H1 (cell line): ENCODE data around the gene KCNQ1. TPM values are rescaled to one million over a fixed set of nuclear protein-coding genes. Genes with fewer than 3 reads are reported as not detected.

Experiments
- CTCF ChIA-PET: fragments of 300-600 bp; sonication (Branson Sonifier 250); formaldehyde crosslinking; loops from one replicate; lab custom pipeline; 2021; ENCODE audit not compliant: partially characterized antibody; lab: Charles Lee
- POLR2A ChIA-PET: fragments of 300-600 bp; sonication (Branson Sonifier 250); formaldehyde crosslinking; loops from one replicate; lab custom pipeline; 2021; ENCODE audit warnings: inconsistent platforms; ENCODE audit not compliant: partially characterized antibody; lab: Charles Lee
- DNase-seq, 2 experiments: peaks; one replicate each; pipeline versions ENCODE4 v3.0.0 to v3.0.0-alpha.2; 2010 to 2022; ENCODE audit warnings: low spot score in 2 of 2, low read depth in 1 of 2, mixed read lengths in 1 of 2
- FAIRE-seq: peaks from 2 replicates; lab custom pipeline; 2011; peaks lifted over from hg19 to GRCh38; lab: Jason Lieb, UNC
- H2AFZ ChIP-seq: 2 replicates; pipeline ENCODE4 v1.8.1; 2012; ENCODE audit warnings: low read length, inconsistent platforms
- H2AK5ac ChIP-seq: 2 replicates; pipeline ENCODE4 v1.6.1; 2013; ENCODE audit warnings: low read depth, low read length
- H2BK120ac ChIP-seq: replicated peaks from 2 replicates; pipeline ENCODE3; 2013; ENCODE audit warnings: low read depth, low read length, inconsistent platforms
- H2BK12ac ChIP-seq: 2 replicates; pipeline ENCODE4 v1.6.1; 2013; ENCODE audit warnings: low read depth, low read length
- H2BK15ac ChIP-seq: 2 replicates; pipeline ENCODE4 v1.6.1; 2013; ENCODE audit warnings: low read length
- H2BK20ac ChIP-seq: 2 replicates; pipeline ENCODE4 v1.6.1; 2013; ENCODE audit warnings: low read length
- H2BK5ac ChIP-seq: 2 replicates; pipeline ENCODE4 v1.6.1; 2013; ENCODE audit warnings: low read depth, low read length
- H3K14ac ChIP-seq: 2 replicates; pipeline ENCODE4 v1.6.1; 2013; ENCODE audit warnings: inconsistent platforms; ENCODE audit not compliant: insufficient read length
- H3K18ac ChIP-seq: 2 replicates; pipeline ENCODE4 v1.6.1; 2013; ENCODE audit warnings: low read length; ENCODE audit errors: extremely low read depth
- H3K23ac ChIP-seq: 2 replicates; pipeline ENCODE4 v1.6.1; 2013; ENCODE audit warnings: inconsistent platforms; ENCODE audit not compliant: insufficient read length
- H3K23me2 ChIP-seq: 2 replicates; pipeline ENCODE4 v1.6.1; 2013; ENCODE audit warnings: low read depth, low read length
- H3K27ac ChIP-seq: 2 replicates; pipeline ENCODE4 v1.6.1; 2011; ENCODE audit warnings: low read depth, low read length, inconsistent platforms
- H3K27me3 ChIP-seq, 4 experiments: replicated peaks in 1 of 4; 1 replicate in 1 of 4; 2 replicates in 3 of 4; pipeline versions ENCODE4 v1.6.1 to v1.8.1; 2011 to 2013; ENCODE audit warnings: low read length in 3 of 4, mild to moderate bottlenecking in 3 of 4, inconsistent platforms in 2 of 4, mixed read lengths in 2 of 4, moderate library complexity in 1 of 4; ENCODE audit not compliant: control insufficient read depth in 3 of 4, insufficient read depth in 3 of 4; ENCODE audit errors: extremely low read depth in 1 of 4
- H3K36me3 ChIP-seq, 4 experiments: 2 replicates each; pipeline versions ENCODE4 v1.6.1 to v1.8.1; 2011 to 2013; ENCODE audit warnings: mild to moderate bottlenecking in 4 of 4, low read length in 3 of 4, moderate library complexity in 2 of 4, control low read depth in 1 of 4, inconsistent platforms in 1 of 4; ENCODE audit not compliant: insufficient read depth in 4 of 4, control insufficient read depth in 2 of 4
- H3K4ac ChIP-seq: replicated peaks from 2 replicates; pipeline ENCODE3; 2013; ENCODE audit warnings: low read length, low read depth, mixed read lengths, inconsistent platforms; ENCODE audit not compliant: insufficient read length
- H3K4me1 ChIP-seq, 4 experiments: replicated peaks in 1 of 4; 1 replicate in 1 of 4; 2 replicates in 3 of 4; pipeline versions ENCODE4 v1.6.1 to v1.8.1; 2011 to 2013; ENCODE audit warnings: low read length in 3 of 4, inconsistent platforms in 2 of 4, mixed read lengths in 1 of 4; ENCODE audit not compliant: insufficient read depth in 4 of 4, control insufficient read depth in 3 of 4
- H3K4me2 ChIP-seq, 2 experiments: 2 replicates each; pipeline versions ENCODE4 v1.6.1 to v1.8.1; 2011 to 2013; ENCODE audit warnings: low read depth in 2 of 2, low read length in 2 of 2, control low read depth in 1 of 2, inconsistent platforms in 1 of 2, mild to moderate bottlenecking in 1 of 2; ENCODE audit not compliant: insufficient read depth in 1 of 2
- H3K4me3 ChIP-seq, 4 experiments: fragments of 200-600, 300-600 bp in 1 of 4; sonication (generic), shearing (Covaris generic), sonication (Bioruptor Twin) in 1 of 4; 2 replicates each; pipeline versions ENCODE4 v1.5.1 to v1.8.1; 2011 to 2016; ENCODE audit warnings: low read length in 4 of 4, low read depth in 3 of 4, control low read depth in 2 of 4, inconsistent platforms in 2 of 4, mild to moderate bottlenecking in 2 of 4, mixed read lengths in 1 of 4, moderate library complexity in 1 of 4; ENCODE audit not compliant: insufficient read depth in 2 of 4; ENCODE audit errors: extremely low read depth in 1 of 4
- H3K56ac ChIP-seq: replicated peaks from 2 replicates; pipeline ENCODE3; 2013; ENCODE audit warnings: low read depth, mild to moderate bottlenecking, mixed read lengths, low read length, inconsistent platforms; ENCODE audit not compliant: insufficient read length
- H3K79me1 ChIP-seq: 2 replicates; pipeline ENCODE4 v1.6.1; 2013; ENCODE audit warnings: low read depth, low read length, control low read depth
- H3K79me2 ChIP-seq, 2 experiments: 2 replicates each; pipeline versions ENCODE4 v1.6.1 to v1.8.1; 2012 to 2013; ENCODE audit warnings: low read length in 2 of 2, mild to moderate bottlenecking in 2 of 2, inconsistent platforms in 1 of 2; ENCODE audit not compliant: insufficient read depth in 2 of 2, control insufficient read depth in 1 of 2
- H3K9ac ChIP-seq, 4 experiments: replicated peaks in 1 of 4; 1 replicate in 1 of 4; 2 replicates in 3 of 4; pipeline versions ENCODE4 v1.6.1 to v1.8.1; 2011 to 2013; ENCODE audit warnings: low read depth in 3 of 4, low read length in 3 of 4, control low read depth in 2 of 4, mild to moderate bottlenecking in 2 of 4, moderate library complexity in 2 of 4, inconsistent platforms in 1 of 4; ENCODE audit errors: extremely low read depth in 1 of 4
- H3K9me3 ChIP-seq, 2 experiments: 2 replicates each; pipeline versions ENCODE4 v1.6.1 to v1.8.1; 2012 to 2013; ENCODE audit warnings: mild to moderate bottlenecking in 2 of 2, moderate library complexity in 2 of 2, control low read depth in 1 of 2, inconsistent platforms in 1 of 2, low read depth in 1 of 2, low read length in 1 of 2, mixed read lengths in 1 of 2; ENCODE audit not compliant: insufficient read depth in 2 of 2
- H4K20me1 ChIP-seq, 2 experiments: replicated peaks in 1 of 2; 2 replicates each; pipeline versions ENCODE3 to v1.8.1; 2011 to 2013; ENCODE audit warnings: inconsistent platforms in 2 of 2, low read length in 2 of 2, mild to moderate bottlenecking in 1 of 2; ENCODE audit not compliant: insufficient read depth in 2 of 2, control insufficient read depth in 1 of 2
- H4K5ac ChIP-seq: 2 replicates; pipeline ENCODE4 v1.6.1; 2013; ENCODE audit warnings: low read length, low read depth, mixed read lengths, inconsistent platforms; ENCODE audit not compliant: insufficient read length
- H4K8ac ChIP-seq: 2 replicates; pipeline ENCODE4 v1.8.0; 2013; ENCODE audit warnings: mild to moderate bottlenecking, moderate library complexity, low read length, inconsistent platforms; ENCODE audit not compliant: insufficient read depth; ENCODE audit errors: extremely low read depth
- H4K91ac ChIP-seq: replicated peaks from 2 replicates; pipeline ENCODE3; 2013; ENCODE audit warnings: low read length, mixed read lengths, inconsistent platforms; ENCODE audit not compliant: insufficient read length
- BRCA1 ChIP-seq: IDR thresholded peaks from 2 replicates; pipeline ENCODE4 v1.6.1; 2012; ENCODE audit warnings: low read depth, low read length, improper control_type of control experiment
- EZH2 ChIP-seq: fragments of 200-600 bp; sonication (generic); IDR thresholded peaks from 2 replicates; pipeline ENCODE4 v1.7.1; 2012; ENCODE audit warnings: low read depth, mild to moderate bottlenecking, moderate library complexity, low read length, inconsistent platforms; ENCODE audit not compliant: severe bottlenecking
- FOSL1 ChIP-seq: IDR thresholded peaks from 2 replicates; pipeline ENCODE4 v1.6.1; 2011; ENCODE audit warnings: mild to moderate bottlenecking, low read depth, low read length, moderate library complexity; ENCODE audit not compliant: insufficient read depth
- KDM1A ChIP-seq: fragments of 200-600, 300-600 bp; sonication (generic); IDR thresholded peaks from 2 replicates; pipeline ENCODE4 v1.7.1; 2016; ENCODE audit warnings: mild to moderate bottlenecking, low read length, borderline replicate concordance
- POU5F1 ChIP-seq: IDR thresholded peaks from 2 replicates; pipeline ENCODE4 v1.6.1; 2011; ENCODE audit warnings: low read depth, mild to moderate bottlenecking, low read length, moderate library complexity
- YY1 ChIP-seq: IDR thresholded peaks from 2 replicates; pipeline ENCODE4 v1.6.1; 2011; ENCODE audit warnings: low read depth, mild to moderate bottlenecking, low read length
- WGBS, 2 experiments: shearing (Covaris generic) in 1 of 2; methylation state at CpG; one replicate each; pipeline versions ENCODE4 v1.1.6 to v1.1.7; 2013 to 2015; ENCODE audit warnings: low lambda C conversion rate in 2 of 2, mixed read lengths in 2 of 2, inconsistent platforms in 1 of 2, low coverage in 1 of 2, missing lambda C conversion rate in 1 of 2; ENCODE audit not compliant: insufficient replicate concordance in 2 of 2, insufficient coverage in 1 of 2, insufficient read length in 1 of 2; ENCODE audit errors: extremely low coverage in 1 of 2, missing lambda C conversion rate in 1 of 2; 5-methylcytosine and 5-hydroxymethylcytosine counted together
- polyA plus RNA-seq, 7 experiments: library from polyadenylated mRNA; depleted of rRNA in 3 of 7; stranded (reverse) in 5 of 7; unstranded in 2 of 7; fragments of >200 nt in 5 of 7; fragments of 200-250 nt in 2 of 7; gene quantifications; 1 replicate in 5 of 7; 2 replicates in 1 of 7; 4 replicates in 1 of 7; pipeline versions ENCODE4 v1.2.1 to v1.2.3, GENCODE V29; 2011 to 2013; ENCODE audit warnings: missing spikeins in 2 of 7, mixed read lengths in 2 of 7
- total RNA-seq: library from RNA; stranded (reverse); fragmentation: NEBNext Ultra II Directional; extraction: Animal tissue kit (Norgen Biotek cat#: 25700); gene quantifications from 2 replicates; pipeline ENCODE4 v1.2.1, GENCODE V29; 2021

Gene KCNQ1
- total and polyA plus RNA-seq, 2 of the 8 experiments (the other 6 are each of a cell fraction or from before 2014, with no cell fraction given) = 1.9 to 2.0 TPM

DNA sequence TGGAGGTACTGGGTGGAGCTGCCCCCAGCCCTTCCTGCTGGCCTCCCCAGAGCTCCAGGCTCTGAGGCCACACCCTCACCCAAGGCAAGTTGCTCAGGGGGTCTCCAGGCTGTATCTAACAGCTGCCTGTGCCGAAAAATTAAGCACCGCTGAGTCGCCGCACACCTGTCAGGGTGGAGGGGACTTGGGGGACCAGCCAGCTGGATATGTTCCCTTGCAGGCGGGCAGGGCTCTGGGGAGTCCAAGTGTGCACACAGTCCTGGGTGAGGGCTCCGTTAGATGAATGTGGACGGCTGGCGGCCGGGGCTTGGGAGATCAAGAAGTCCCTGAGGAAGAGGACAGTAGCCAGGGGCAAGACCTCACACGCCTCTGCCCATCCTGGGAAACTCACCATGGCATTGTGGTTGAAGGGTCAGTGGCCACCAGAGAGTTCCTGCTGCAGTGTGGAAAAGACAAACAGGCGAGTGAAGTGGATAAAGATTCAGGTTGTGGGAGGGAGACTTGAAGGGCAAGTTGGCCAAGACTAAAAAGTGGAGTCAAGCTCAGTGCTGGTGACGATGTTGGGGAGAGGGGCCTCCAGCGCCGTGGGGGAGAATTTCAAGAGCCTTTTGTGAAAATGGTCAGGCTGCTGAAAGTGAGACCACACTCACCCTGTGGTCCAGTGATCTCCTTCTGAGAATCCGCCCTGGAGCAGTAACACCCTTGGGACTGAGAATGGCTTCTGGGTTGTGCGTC lies 371.1 kb downstream of the KCNQ1 start:
- H2AK5ac ChIP-seq = 0 out of 2 replicates have a peak overlapping the region, but pooled peaks have one; percentile 24
- no peak overlapping the region for H4K91ac ChIP-seq
- H3K27ac ChIP-seq = no peak overlapping the region
- no peak overlapping the region for H3K4ac ChIP-seq
- H3K36me3 ChIP-seq = no peaks in the 10 kb centered on the region
- H3K79me1 ChIP-seq = no peaks in the 10 kb centered on the region
- no peak overlapping the region for H2BK120ac ChIP-seq
- peaks cover 0 to 14% (median 6%) of the 10 kb centered on the region in 4 experiments; a peak in 5 of 7 replicates for H3K4me1 ChIP-seq
- no peak overlapping the region for H3K4me2 ChIP-seq
- H4K5ac ChIP-seq = no peak overlapping the region
- no peak overlapping the region for H4K8ac ChIP-seq
- H2BK12ac ChIP-seq = no peak overlapping the region
- H2BK20ac ChIP-seq = no peak overlapping the region
- H3K27me3 ChIP-seq = peaks cover 0 to 23% (median 11%) of the 10 kb centered on the region in 4 experiments; a peak in 6 of 7 replicates
- ChIA-PET CTCF (interaction anchor here (1.1 kb wide), 2 partner anchors 11 to 49 kb away, joined by 3 to 5 read pairs; no protein-coding TSS in a partner anchor), POLR2A (no interaction called here)
- H3K56ac ChIP-seq = no peak overlapping the region
- H2BK5ac ChIP-seq = no peak overlapping the region
- no peak overlapping the region for H3K9ac ChIP-seq
- WGBS, 2 experiments = 91% methylated on average over 16 of the region's 16 CpGs; no CpG with 5 or more reads in 1 of the 2 experiments
- no peaks in the 10 kb centered on the region for H3K79me2 ChIP-seq
- no peak for DNase-seq
- peaks cover 0 to 2% of the 10 kb centered on the region in 2 experiments for H4K20me1 ChIP-seq
- no peak for TF ChIP-seq POU5F1
- TF ChIP-seq FOSL1 = no peak
- TF ChIP-seq KDM1A = peak; percentile 63; the same call in 1 of the 2 replicates
- TF ChIP-seq BRCA1 = no peak
- TF ChIP-seq EZH2 = no peak
- no peak for TF ChIP-seq YY1
- H3K23me2 ChIP-seq = peaks cover 10% of the 10 kb centered on the region; the same call in 1 of the 2 replicates
- no peak overlapping the region for H3K18ac ChIP-seq
- no peak overlapping the region for H3K23ac ChIP-seq
- no peak overlapping the region for H3K4me3 ChIP-seq
- H3K14ac ChIP-seq = no peak overlapping the region
- no peak overlapping the region for H2BK15ac ChIP-seq
- H3K9me3 ChIP-seq = peaks cover 9 to 11% of the 10 kb centered on the region in 2 experiments
- no peak overlapping the region for H2AFZ ChIP-seq
- no peak for FAIRE-seq
